NCI-H82 treated with DMSO at 0.1 percent for 48 hours (cell line): ENCODE data around the gene METRNL.

Experiments
- DNase-seq: peaks from one replicate; lab custom pipeline; 2025; ENCODE audit not compliant: unreplicated experiment; lab: John Stamatoyannopoulos, UW

Gene METRNL

DNA sequence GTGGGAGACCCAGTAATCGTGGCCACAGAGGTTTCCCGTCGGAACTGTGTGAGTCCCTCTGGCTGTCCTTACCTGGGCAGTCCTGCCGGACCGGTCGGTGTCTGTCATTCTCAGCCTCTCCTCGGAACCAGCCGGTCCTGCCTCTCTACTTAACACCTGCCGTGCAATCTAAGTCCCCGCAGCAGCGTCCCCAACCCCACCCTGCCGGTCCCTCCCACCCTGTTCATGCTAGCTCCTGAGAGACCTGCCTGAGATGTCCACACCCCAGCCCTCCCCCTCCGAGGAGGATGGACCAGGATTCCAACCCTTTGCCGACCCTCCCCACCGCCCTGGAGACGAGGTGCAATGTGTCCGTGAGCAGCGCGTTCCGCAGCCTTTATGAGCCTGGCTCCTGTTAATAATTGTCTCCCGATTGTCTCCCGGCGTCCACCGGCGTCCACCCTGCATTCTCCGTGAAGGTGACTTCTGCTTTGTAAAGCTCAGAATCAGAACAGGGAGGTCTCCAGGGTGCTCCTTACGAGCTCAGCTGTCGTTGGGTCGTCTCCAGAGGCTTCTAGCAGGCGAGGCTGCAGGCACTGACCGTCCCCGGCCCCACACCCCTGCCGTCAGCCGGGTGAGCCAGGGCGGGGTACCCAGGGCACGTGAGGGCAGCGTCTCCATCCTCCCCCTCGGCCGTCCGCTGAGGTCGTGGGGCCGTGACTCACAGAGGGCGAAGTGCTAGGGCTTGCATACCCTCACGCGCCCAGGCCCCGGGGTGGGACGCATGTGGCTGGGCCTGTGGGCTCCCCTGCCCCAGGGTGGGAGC lies 10.1 kb downstream of the METRNL start:
- no peak for DNase-seq

DNA sequence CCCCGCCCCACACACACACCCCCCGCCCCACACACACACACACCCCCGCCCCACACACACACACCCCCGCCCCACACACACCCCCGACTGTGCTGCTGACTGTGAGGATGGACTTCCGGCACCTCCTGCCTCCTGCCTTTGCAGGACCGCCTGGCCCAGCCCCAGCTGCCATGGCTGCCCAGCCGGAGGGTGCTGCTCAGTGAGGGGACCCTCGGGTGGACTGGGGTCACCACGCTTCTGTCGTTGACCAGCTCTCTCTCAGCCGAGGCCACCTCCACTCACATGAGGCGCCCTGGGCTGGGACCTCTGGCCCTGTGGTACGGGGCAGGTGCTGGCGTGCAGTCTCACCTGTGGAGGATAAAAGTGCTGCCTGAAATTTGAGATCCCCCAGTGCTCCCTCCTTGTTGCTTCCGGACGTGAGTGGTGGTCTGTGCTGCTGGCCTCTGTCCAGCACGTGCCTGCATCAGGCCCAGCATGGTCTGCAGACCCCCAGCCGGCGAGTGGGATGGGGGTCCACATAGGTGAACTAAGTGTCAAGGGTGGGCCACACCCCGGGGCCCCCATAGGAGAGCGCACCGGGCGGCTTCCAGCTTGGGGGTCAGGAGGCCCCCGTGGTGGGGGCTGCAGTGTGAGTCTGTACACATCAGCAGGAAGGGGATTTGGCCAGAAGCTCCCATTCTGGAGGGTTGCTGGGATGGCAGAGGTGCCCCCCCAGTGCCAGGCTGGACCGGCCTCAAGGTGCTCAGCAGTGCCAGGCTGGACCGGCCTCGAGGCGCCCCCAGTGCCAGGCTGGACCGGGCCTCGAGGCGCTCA lies 11.2 kb downstream of the METRNL start:
- DNase-seq = no peak

- DNase-seq = no peak
Observed at GRCh38 chr17:83091257-83092141, 12.1 kb downstream of the METRNL start.

GRCh38 chr17:83092186-83092585 lies 12.8 kb downstream of the METRNL start:
- DNase-seq = no peak

- no peak for DNase-seq
Observed at GRCh38 chr17:83092931-83093330, 13.5 kb downstream of the METRNL start.

GRCh38 chr17:83093506-83093905 lies 14.1 kb downstream of the METRNL start:
- DNase-seq = no peak

- DNase-seq = no peak
Observed at GRCh38 chr17:83094291-83094690, 14.9 kb downstream of the METRNL start.

DNA sequence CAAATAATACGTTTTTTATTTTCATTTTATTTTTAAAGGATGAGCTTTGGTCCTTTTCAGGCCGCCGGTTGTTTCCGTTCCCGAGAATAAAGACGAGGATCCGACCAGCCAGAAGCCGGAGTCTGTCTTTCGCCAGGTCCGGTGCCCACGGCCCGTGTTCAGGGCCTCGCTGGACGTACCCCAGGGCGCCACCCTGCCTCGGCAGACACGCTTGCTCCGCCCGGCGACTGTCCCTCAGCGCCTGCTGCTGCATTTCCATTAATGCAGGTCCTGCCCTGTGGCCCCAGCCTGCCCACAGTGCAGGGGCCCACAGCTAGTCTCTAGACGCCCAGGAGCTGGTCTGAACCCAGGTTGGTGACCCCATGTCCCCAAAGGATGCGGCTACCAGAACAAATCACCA lies 15.6 kb downstream of the METRNL start:
- no peak for DNase-seq

DNA sequence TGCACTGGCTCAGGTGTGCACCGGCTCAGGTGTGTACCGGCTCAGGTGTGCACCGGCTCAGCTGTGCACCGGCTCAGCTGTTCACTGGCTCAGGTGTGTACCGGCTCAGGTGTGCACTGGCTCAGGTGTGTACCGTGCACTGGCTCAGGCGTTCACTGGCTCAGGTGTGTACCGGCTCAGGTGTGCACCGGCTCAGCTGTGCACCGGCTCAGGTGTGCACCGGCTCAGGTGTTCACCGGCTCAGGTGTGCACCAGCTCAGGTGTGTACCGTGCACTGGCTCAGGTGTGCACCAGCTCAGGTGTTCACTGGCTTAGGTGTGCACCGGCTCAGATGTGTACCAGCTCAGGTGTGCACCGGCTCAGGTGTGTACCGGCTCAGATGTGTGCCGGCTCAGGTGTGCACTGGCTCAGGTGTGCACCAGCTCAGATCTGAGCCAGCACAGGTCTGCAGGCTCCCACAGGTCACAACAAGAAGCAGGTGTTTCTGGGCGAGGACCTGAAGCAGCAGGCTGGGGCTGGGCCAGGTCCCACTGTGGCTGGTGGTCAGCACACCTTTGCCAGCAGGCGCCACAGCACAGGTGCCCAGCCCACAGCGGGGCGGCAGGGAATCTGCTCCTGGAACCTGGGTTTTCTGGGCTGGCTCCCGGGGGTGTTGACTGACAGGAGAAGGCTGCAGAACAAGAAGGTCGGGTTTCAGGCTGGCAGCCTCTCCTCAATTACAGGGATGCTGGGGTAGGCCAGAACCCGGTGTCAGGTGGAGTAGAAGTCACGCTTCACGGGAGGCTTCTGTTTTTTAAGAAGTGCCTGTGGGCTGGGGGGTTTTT lies 17.2 kb downstream of the METRNL start:
- no peak for DNase-seq

GRCh38 chr17:83097831-83098230 lies 18.4 kb downstream of the METRNL start:
- DNase-seq = no peak

- DNase-seq = no peak
Observed at GRCh38 chr17:83098241-83099085, 19.1 kb downstream of the METRNL start.

DNA sequence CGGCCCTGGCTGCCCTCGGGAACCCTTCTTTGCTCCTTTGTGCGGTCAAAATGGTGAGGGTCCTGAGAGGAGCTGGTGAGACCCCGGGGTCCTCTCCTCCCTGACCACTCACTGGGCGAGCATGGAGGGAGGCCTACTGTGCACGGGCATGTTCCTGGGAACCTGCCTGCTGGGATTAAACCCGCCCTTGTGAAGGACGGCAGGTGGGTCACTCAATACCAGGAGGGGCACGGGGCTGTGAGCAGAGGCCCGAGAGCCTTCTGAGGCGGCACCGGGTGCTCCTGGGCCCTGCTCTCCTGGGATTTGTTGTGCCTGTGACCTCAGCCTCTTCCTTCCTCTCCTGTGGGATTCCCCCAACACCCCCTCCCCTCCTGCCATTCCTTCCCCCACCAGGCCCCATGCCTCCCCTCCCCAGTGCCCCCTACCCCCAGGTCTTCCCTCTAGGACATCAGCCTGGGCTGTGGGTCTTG lies 19.7 kb downstream of the METRNL start:
- no peak for DNase-seq

DNA sequence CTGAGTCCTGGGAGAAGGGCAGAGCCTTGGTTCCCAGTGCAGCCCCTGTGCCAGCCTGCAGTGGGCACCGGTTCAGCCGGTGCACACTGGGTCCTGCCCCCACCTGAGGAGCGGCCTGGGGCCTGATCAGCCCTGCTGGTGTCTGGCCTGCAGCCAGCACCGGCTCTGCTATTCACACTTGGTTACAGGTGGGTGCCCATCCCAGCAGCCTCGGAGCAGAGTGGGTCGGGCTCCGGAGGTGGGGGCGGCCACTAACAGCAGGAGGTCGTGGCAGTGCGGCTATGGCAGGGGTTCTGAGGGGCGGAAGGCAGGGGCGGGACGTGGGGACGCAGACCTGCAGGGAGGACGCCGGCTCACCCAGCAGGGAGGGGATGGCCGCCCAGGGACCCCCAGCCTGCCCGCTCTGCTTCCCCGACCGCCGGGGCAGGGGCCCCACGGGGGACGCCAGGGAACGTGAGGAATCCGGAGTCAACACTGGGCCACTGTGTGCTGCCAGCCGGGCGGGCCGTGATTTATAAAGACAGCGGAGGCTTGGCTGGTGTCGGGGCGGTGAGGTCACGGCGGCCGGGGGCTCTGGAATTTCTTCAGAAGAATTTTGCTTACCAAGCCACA lies 20.3 kb downstream of the METRNL start:
- no peak for DNase-seq

DNA sequence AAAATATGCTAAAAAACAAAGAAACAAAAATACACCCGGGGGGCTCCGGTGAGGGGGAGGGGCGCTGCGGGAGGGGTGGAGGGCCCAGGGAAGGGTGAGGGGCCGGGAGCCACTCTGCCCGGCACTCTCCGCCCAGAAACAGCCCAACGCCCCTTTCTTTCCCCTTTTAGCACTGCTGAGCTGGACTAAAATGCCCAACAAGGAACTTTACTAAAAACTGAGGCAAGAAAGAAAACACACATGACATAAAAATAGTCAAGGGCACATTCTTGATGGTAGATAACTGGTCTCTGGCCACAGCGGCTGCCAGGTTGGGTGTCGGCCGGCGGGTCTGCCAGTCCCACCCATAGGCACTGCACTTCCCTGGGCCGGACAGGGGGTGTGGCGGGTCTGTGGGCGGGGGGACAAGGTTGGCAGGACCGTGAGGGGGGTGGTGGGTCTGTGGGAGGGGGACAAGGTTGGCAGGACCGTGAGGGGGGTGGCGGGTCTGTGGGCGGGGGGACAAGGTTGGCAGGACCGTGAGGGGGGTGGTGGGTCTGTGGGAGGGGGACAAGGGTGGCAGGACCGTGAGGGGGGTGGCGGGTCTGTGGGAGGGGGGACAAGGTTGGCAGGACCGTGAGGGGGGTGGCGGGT lies 20.9 kb downstream of the METRNL start:
- no peak for DNase-seq

DNA sequence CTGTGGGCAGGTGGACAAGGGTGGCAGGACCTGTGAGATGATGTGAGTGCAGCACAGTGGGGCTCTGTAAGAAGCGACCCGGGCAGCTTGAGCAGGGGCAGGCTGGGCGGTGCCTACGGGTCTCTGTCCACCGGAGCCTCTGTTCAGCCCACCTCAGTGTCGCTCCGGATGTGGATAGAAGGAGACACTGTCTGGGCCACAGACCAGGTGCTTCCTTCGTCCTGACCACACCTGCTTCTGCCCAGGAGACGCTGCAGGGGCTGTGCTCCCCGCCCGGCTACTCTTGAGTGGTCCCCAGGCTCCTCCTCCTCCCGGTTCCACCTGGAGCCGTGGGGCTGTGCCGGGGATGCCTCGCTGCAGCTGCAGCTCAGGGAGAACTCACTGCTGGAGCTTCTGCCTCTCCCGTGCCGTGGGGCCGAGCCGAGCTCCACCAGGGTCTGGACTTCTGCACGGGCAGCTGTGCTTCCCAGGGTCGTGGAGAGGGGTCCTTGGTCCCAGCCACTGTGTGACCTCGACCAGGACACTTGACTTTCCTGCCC lies 21.5 kb downstream of the METRNL start:
- DNase-seq = no peak

GRCh38 chr17:83101805-83102480 lies 22.5 kb downstream of the METRNL start:
- no peak for DNase-seq

- DNase-seq = no peak
Observed at GRCh38 chr17:83103200-83103942, 24.0 kb downstream of the METRNL start.
